K562 treated with DMSO at 1 percent for 12 hours (cell line): Measurements from ENCODE around the gene TMEM87B. TPM values are rescaled to one million over a fixed set of nuclear protein-coding genes. Genes with fewer than 3 reads are reported as not detected.

Experiments
- total RNA-seq: library from RNA; unstranded; fragments of 300-600 nt; gene quantifications from 2 replicates; pipeline ENCODE4 v1.2.3, GENCODE V29; 2022; ENCODE audit not compliant: insufficient read depth

TMEM87B gene
- 3.1 and 19.6 TPM in 2 replicates for total RNA-seq

GRCh38 chr2:112054847-112055729 is at the start of gene TMEM87B:
Gene TMEM87B (plus strand): TSS chr2:112055269. CDS start chr2:112055592, 323 bp downstream.

GRCh38 chr2:112138159-112139032 is 83.3 kb downstream of the TMEM87B start, which contains the start of gene FBLN7:
Gene FBLN7 (plus strand): TSS chr2:112138385. CDS start chr2:112138656, 271 bp downstream.

Other genes with a start within 250 kb of the TMEM87B start
- 11.3 and 24.1 TPM in 2 replicates for gene ANAPC1, start 171.1 kb upstream of the TMEM87B start, total RNA-seq
- 0.73 and 2.1 TPM in 2 replicates for gene MERTK, start 156.7 kb upstream of the TMEM87B start, total RNA-seq
- gene FBLN7, start 83.1 kb downstream of the TMEM87B start, total RNA-seq = not detected in 2 replicates
- 7.2 and 8.1 TPM in 2 replicates for gene ZC3H8, start 199.8 kb downstream of the TMEM87B start, total RNA-seq
- 3.5 and 5.1 TPM in 2 replicates for gene ZC3H6, start 220.3 kb downstream of the TMEM87B start, total RNA-seq